Adrenal gland (tissue), 5 donors: ENCODE results near the gene CTLA4.

Source experiments
- POLR2A ChIP-seq, 2 donors: fragments of 450-650 bp; IDR thresholded peaks; one replicate each; pipeline ENCODE4 v1.6.1; 2017; ENCODE audit warnings: antibody characterized with exemption in 2 of 2, mild to moderate bottlenecking in 2 of 2, moderate library complexity in 1 of 2
- TF ChIP-seq, protein P1 (sequence below), 6 experiments: fragments of 450-650 bp in 4 of 6; fragments of 200-600 bp in 2 of 6; sonication (generic) in 1 of 6; IDR thresholded peaks; 1 replicate in 5 of 6; 2 replicates in 1 of 6; pipeline versions ENCODE4 v1.5.1 to v1.8.0; 2016 to 2021; ENCODE audit warnings: antibody characterized with exemption in 6 of 6, mild to moderate bottlenecking in 2 of 6, moderate library complexity in 1 of 6
- donor health status: DM: no; HTN: no; CAD: no.

DNA sequence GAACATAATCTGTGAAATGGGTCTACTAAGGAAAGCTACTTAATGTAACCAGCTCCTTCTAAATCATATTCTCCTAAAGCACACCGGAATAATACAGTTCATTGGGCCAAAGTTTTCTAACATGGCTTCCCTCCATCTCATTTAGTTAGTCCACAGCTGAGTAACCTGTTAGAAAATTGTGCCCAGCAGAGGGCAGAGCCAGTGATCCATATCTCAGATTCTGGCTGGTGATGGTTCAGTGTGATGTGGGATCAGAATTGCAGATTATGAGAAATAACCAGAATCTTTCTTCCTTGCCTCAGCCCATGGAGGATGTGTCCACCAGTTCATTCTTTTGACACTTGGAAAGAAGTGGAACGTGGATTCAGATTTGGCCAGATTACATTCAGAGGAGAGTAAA lies 9.4 kb upstream of the CTLA4 start:
- TF ChIP-seq, protein P1, sequence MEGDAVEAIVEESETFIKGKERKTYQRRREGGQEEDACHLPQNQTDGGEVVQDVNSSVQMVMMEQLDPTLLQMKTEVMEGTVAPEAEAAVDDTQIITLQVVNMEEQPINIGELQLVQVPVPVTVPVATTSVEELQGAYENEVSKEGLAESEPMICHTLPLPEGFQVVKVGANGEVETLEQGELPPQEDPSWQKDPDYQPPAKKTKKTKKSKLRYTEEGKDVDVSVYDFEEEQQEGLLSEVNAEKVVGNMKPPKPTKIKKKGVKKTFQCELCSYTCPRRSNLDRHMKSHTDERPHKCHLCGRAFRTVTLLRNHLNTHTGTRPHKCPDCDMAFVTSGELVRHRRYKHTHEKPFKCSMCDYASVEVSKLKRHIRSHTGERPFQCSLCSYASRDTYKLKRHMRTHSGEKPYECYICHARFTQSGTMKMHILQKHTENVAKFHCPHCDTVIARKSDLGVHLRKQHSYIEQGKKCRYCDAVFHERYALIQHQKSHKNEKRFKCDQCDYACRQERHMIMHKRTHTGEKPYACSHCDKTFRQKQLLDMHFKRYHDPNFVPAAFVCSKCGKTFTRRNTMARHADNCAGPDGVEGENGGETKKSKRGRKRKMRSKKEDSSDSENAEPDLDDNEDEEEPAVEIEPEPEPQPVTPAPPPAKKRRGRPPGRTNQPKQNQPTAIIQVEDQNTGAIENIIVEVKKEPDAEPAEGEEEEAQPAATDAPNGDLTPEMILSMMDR (IDR thresholded peaks at IDR 0.05), result no peak
- no peak for TF ChIP-seq POLR2A (IDR thresholded peaks at IDR 0.05)
